Activated naive CD8-positive, alpha-beta T cell treated with anti-CD3 and anti-CD28 coated beads, Interleukin-2, amount 50 U/mL, for 24 hours (primary cell): Measurements from ENCODE around the gene CUL4B.
"Not testable (repeated sequence)": the region's sequence is repeated elsewhere in the genome, so short reads cannot be mapped to it uniquely, and the experiment has no call there.

ENCODE experiments used
- ATAC-seq: fragments of 150-1000 bp; cut with Tn5 transposase; one replicate; pipeline ENCODE4 v1.10.0; 2021
- DNase-seq: peaks from one replicate; pipeline ENCODE4 v3.0.0; 2021
- H3K27ac Mint-ChIP-seq: one replicate; pipeline ENCODE4 v1.8.0; 2021; ENCODE audit warnings: mild to moderate bottlenecking, mixed read lengths
- H3K27me3 Mint-ChIP-seq: one replicate; pipeline ENCODE4 v1.8.0; 2021; ENCODE audit warnings: mixed read lengths
- H3K36me3 Mint-ChIP-seq: one replicate; pipeline ENCODE4 v1.8.0; 2021; ENCODE audit warnings: low read depth, mixed read lengths
- H3K4me1 Mint-ChIP-seq: one replicate; pipeline ENCODE4 v1.8.0; 2021; ENCODE audit warnings: mixed read lengths
- H3K4me3 Mint-ChIP-seq: one replicate; pipeline ENCODE4 v1.8.0; 2021; ENCODE audit warnings: mild to moderate bottlenecking, moderate library complexity, mixed read lengths
- H3K9me3 Mint-ChIP-seq: one replicate; pipeline ENCODE4 v1.8.0; 2021; ENCODE audit warnings: mixed read lengths

CUL4B gene

DNA sequence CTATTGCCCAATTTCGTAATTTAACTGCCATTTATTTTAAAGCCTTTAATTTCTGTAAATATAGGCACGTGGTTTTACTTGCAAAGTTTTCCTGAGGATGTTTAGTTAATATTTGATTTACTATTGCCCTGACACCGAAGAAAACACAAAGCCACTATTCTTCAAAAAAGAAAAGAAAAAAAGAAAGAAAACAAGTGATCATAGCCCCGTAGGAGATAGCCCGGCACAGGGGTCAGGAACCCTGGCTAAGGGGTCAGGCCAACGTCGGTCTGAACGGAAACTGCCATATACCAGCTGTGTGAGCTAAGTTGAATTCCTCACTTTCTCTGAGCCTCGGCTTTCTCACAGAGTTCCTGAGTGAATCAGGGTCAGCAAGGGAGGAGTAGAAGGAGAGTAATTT, 74.0 kb downstream of the CUL4B start:
- H3K27me3 Mint-ChIP-seq: no peaks in the 10 kb centered on the region
- no peak for ATAC-seq
- no peak for DNase-seq
- H3K4me1 Mint-ChIP-seq: peaks cover 28% of the 10 kb centered on the region
- no peaks in the 10 kb centered on the region for H3K36me3 Mint-ChIP-seq
- peak overlapping the region; percentile 36 for H3K4me3 Mint-ChIP-seq
- H3K9me3 Mint-ChIP-seq: no peaks in the 10 kb centered on the region
- no peak overlapping the region for H3K27ac Mint-ChIP-seq

DNA sequence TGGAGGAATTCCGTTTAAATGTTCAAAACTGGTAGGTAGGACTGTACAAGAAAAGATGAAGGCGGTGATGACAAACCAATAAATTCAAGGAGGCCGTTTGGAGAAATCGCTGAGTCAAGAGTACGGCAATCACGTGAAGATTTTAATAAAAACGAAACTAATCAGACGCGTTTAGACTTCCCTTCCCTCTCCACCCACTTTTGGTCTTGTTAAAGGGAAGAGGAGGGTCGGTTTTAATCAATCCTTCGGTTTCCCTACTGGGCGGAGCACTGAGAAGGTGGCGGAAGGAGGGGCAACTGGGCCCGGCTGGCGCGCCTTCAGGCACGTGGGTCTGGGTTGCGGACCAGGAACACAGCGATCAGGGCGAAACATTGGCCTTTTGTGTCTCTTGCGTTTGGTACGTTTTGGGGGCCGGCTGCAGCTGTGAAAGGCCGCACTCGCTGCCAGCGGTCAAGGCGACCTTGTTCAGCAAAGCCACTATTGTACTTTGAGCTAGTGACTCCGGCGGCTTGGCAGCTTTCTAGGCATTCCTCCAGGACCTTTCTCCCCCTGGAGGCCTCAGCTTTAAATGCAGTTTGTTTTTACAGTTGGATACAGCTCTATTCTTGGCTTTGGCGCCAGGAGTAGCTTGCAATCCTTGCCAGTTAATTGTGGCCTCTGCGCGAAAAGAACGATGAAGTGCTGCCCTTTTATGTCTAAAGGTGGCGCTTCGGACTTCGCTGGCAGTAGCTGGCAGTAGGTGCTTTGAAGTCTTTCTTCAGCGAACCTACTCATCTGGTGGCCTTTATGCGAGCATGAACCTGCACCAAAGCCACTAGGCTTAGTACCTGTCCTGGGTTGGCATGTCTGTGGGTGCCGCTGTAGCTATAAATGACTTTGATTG, 74.9 kb downstream of the CUL4B start:
- Mint-ChIP-seq H3K27me3 (no peaks in the 10 kb centered on the region), H3K27ac (peak overlapping the region; percentile 77), H3K4me3 (peak overlapping the region; percentile 70), H3K4me1 (peaks cover 28% of the 10 kb centered on the region), H3K9me3 (no peaks in the 10 kb centered on the region), H3K36me3 (no peaks in the 10 kb centered on the region)
- DNase-seq (peak; percentile 49), ATAC-seq (peak; percentile 86)

DNA sequence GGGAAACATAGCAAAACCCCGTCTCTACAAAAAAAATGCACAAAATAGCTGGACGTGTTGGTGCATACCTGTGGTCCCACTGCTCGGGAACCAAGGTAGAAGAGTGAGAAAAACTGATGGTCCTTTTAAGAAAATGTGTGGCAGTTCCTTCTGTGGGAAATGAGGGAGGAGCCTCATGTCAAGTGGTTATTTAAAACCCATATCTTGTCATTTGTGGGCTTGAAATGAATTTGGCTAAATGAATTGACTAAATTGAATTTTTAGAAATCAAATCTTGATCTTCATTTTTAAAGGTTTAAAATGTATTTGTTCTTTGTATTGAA, 75.5 kb downstream of the CUL4B start:
- peaks cover 28% of the 10 kb centered on the region for H3K4me1 Mint-ChIP-seq
- no peaks in the 10 kb centered on the region for H3K36me3 Mint-ChIP-seq
- peak overlapping the region; percentile 77 for H3K27ac Mint-ChIP-seq
- DNase-seq (no peak), ATAC-seq (no peak)
- H3K9me3 Mint-ChIP-seq: no peaks in the 10 kb centered on the region
- H3K27me3 Mint-ChIP-seq: no peaks in the 10 kb centered on the region
- H3K4me3 Mint-ChIP-seq: peak overlapping the region; percentile 70

DNA sequence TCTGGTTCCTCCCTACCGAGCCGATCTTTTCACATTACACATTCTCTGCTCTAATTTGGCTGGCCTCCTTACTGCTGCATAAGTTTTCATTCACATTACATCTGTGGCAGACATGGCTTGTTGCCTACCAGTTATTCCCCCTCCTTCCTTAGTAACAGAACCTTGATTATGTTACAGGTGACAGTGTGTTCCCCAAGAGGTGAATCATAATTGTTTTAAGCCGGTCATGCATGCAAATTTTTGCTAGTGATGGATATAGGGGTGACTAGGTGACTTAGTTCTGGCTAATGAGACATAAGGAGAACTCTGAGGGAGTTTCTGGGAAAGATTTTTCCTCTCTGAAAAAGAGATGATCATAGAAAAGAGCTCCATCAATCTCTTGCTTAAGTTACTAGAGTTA, 83.3 kb downstream of the CUL4B start:
- no peak for ATAC-seq
- Mint-ChIP-seq H3K4me1 (no peaks in the 10 kb centered on the region), H3K9me3 (no peaks in the 10 kb centered on the region), H3K36me3 (no peaks in the 10 kb centered on the region), H3K27me3 (no peaks in the 10 kb centered on the region), H3K4me3 (no peak overlapping the region), H3K27ac (no peak overlapping the region)
- DNase-seq: no peak

DNA sequence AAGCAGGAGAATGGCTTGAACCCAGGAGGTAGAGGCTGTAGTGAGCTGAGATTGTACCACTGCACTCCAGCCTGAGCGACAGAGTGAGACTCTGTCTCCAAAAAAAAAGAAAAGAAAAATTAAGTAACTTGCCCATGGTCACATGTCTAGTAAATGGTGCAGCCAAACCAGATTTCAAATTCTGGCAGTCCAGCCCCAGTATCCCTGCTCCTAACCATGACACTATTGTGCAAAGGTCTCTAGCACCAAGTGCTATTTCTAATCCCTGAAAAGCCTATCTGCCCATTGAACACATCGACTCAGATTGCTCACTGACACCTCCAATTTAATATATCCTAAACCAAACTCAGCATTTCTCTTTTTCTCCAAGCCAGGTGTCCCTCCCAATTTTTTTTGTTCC, 84.0 kb downstream of the CUL4B start:
- Mint-ChIP-seq H3K9me3 (no peaks in the 10 kb centered on the region), H3K4me3 (no peak overlapping the region), H3K36me3 (no peaks in the 10 kb centered on the region), H3K27me3 (no peaks in the 10 kb centered on the region), H3K4me1 (no peaks in the 10 kb centered on the region), H3K27ac (no peak overlapping the region)
- ATAC-seq (no peak), DNase-seq (no peak)

DNA sequence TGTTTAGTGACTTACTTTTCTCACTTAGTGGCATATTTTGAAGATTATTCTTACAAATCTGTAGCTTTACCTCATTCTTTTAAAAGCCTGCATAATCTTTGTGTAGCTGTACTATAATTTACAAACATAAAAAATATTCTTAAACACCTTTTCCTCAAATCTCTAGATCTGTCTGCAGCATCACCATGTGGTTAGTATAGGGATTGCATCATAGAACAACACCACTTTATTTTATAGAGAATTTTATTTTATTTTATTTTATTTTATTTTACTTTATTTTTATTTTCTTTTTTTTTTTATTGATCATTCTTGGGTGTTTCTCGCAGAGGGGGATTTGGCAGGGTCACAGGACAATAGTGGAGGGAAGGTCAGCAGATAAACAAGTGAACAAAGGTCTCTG, 85.3 kb downstream of the CUL4B start:
- H3K9me3 Mint-ChIP-seq, ATAC-seq, H3K27ac Mint-ChIP-seq, DNase-seq, H3K36me3 Mint-ChIP-seq, H3K27me3 Mint-ChIP-seq, H3K4me3 Mint-ChIP-seq, H3K4me1 Mint-ChIP-seq: not testable (repeated sequence)
